K562 (cell line): ENCODE results near the gene NINL. TPM values are rescaled to one million over a fixed set of nuclear protein-coding genes. Genes with fewer than 3 reads are reported as not detected.

Experiments used
- ELF2 ChIP-seq: fragments of 250-450 bp; sonication (Bioruptor Pico); IDR thresholded peaks from 2 replicates; pipeline ENCODE4 v1.5.0; 2021; ENCODE audit warnings: mild to moderate bottlenecking
- MBD1 ChIP-seq: fragments of 250-450 bp; sonication (Bioruptor Pico); IDR thresholded peaks from 2 replicates; pipeline ENCODE4 v1.8.0; 2022; ENCODE audit warnings: inconsistent platforms
- MCM2 ChIP-seq: fragments of 450-650 bp; IDR thresholded peaks from 2 replicates; pipeline ENCODE4 v1.6.1; 2017; ENCODE audit warnings: low read depth, mild to moderate bottlenecking
- MYBL2 ChIP-seq, 2 experiments: fragments of 450-650 bp in 1 of 2; sonication (generic) in 1 of 2; formaldehyde crosslinking in 1 of 2; IDR thresholded peaks; 2 replicates each; pipeline versions ENCODE4 v1.6.1 to v1.8.1; 2017 to 2022; ENCODE audit warnings: borderline replicate concordance in 1 of 2, inconsistent platforms in 1 of 2, low read depth in 1 of 2, mild to moderate bottlenecking in 1 of 2, missing genetic modification reagents in 1 of 2, moderate library complexity in 1 of 2
- POLR2A ChIP-seq: fragments of 450-650 bp; conservative IDR thresholded peaks from 2 replicates; pipeline ENCODE4 v1.6.1; 2016
- SFPQ ChIP-seq: fragments of 200-400 bp; formaldehyde crosslinking; IDR thresholded peaks from 2 replicates; pipeline ENCODE4 v1.6.1; 2017; ENCODE audit warnings: mild to moderate bottlenecking, low read depth, low read length, moderate library complexity
- SLC30A9 ChIP-seq: fragments of 250-450 bp; sonication (Bioruptor Pico); IDR thresholded peaks from 2 replicates; pipeline ENCODE4 v1.8.0; 2022; ENCODE audit warnings: mild to moderate bottlenecking, moderate library complexity
- TAL1 ChIP-seq: fragments of 450-650 bp; IDR thresholded peaks from 2 replicates; pipeline ENCODE4 v1.6.1; 2016; ENCODE audit warnings: mild to moderate bottlenecking
- ZBTB2 ChIP-seq: fragments of 450-650 bp; IDR thresholded peaks from 2 replicates; pipeline ENCODE4 v1.6.1; 2016; ENCODE audit warnings: antibody characterized with exemption
- ZEB2 ChIP-seq: fragments of 450-650 bp; IDR thresholded peaks from 2 replicates; pipeline ENCODE4 v1.6.1; 2016
- ZKSCAN8 ChIP-seq: fragments of 200-800 bp; sonication (Bioruptor generic); IDR thresholded peaks from 2 replicates; pipeline ENCODE4 v1.6.1; 2016; ENCODE audit warnings: missing genetic modification characterization, missing compliant biosample characterization
- ZMIZ1 ChIP-seq, 2 experiments: fragments of 150-350 bp in 1 of 2; IDR thresholded peaks; 2 replicates each; pipeline ENCODE4 v1.6.1; 2012 to 2016; ENCODE audit warnings: low read depth in 2 of 2, low read length in 2 of 2, mild to moderate bottlenecking in 1 of 2, moderate library complexity in 1 of 2
- ZNF217 ChIP-seq: sonication (generic); formaldehyde crosslinking; IDR thresholded peaks from 2 replicates; pipeline ENCODE4 v1.8.0; 2022; ENCODE audit warnings: mild to moderate bottlenecking, missing genetic modification reagents
- ZNF274 ChIP-seq: IDR thresholded peaks from 2 replicates; pipeline ENCODE4 v1.6.1; 2011; ENCODE audit warnings: low read depth, mild to moderate bottlenecking, low read length, moderate library complexity, borderline replicate concordance
- ZNF512 ChIP-seq: IDR thresholded peaks from 2 replicates; pipeline ENCODE4 v1.6.1; 2016; ENCODE audit warnings: missing genetic modification characterization, missing compliant biosample characterization
- ZNF76 ChIP-seq: fragments of 250-450 bp; sonication (Bioruptor Pico); IDR thresholded peaks from 2 replicates; pipeline ENCODE4 v1.4.0; 2020; ENCODE audit warnings: mild to moderate bottlenecking, moderate library complexity, borderline replicate concordance
- ZNF780A ChIP-seq: fragments of 250-450 bp; sonication (Bioruptor Pico); IDR thresholded peaks from 2 replicates; pipeline ENCODE4 v1.5.0; 2021; ENCODE audit warnings: mild to moderate bottlenecking
- polyA plus RNA-seq, 8 experiments: library from polyadenylated mRNA; depleted of rRNA in 4 of 8; stranded (reverse) in 5 of 8; unstranded in 3 of 8; fragments of >200 nt; fragmentation: Nextera tagmentation in 2 of 8; fragmentation: Illumina TruSeq in 1 of 8; extraction: Ambion mirVana in 2 of 8; extraction: Trizol in 1 of 8; gene quantifications; 2 replicates each; pipeline versions ENCODE4 v1.2.1 to v1.2.3, GENCODE V29; 2011 to 2014; ENCODE audit warnings: inconsistent platforms in 1 of 8, missing spikeins in 1 of 8
- total RNA-seq, 7 experiments: library from RNA; depleted of rRNA in 6 of 7; stranded (reverse); fragments of >200 nt in 6 of 7; fragmentation: Illumina TruSeq in 2 of 7; extraction: Trizol in 2 of 7; gene quantifications; 2 replicates each; pipeline versions ENCODE4 v1.2.1 to v1.2.3, GENCODE V29; 2011 to 2021; ENCODE audit warnings: low replicate concordance in 1 of 7

Gene NINL
- total and polyA plus RNA-seq, 9 of the 15 experiments (the other 6 are each of a cell fraction or from before 2014, with no cell fraction given): 0.03 to 0.22 (median 0.05) TPM; not detected in 5

GRCh38 chr20:25623736-25624499, 38.6 kb upstream of the NINL start, which contains the start of gene NANP (continued):
- TF ChIP-seq ZMIZ1 (IDR thresholded peaks at IDR 0.05; ENCODE audit: low read depth in 2 of 2, low read length in 2 of 2) (no peak), SFPQ (no peak), ZNF512 (tag) (no peak), ZBTB2 (peak; percentile 97), ZNF217 (CRISPR knock-in tag) (no peak), MBD1 (CRISPR knock-in tag) (no peak), ZNF274 (no peak), SLC30A9 (CRISPR knock-in tag) (no peak), ZKSCAN8 (CRISPR knock-in tag) (no peak), MYBL2 (IDR thresholded peaks at IDR 0.05; ENCODE audit: low read depth) (no peak), MYBL2 (CRISPR knock-in tag; IDR thresholded peaks at IDR 0.05; ENCODE audit: borderline replicate concordance) (no peak), TAL1 (no peak), ZEB2 (no peak), ZNF76 (peak; percentile 17; the same call in 1 of the 2 replicates), POLR2A (peak; percentile 92), ZNF780A (CRISPR knock-in tag) (no peak), MCM2 (no peak), ELF2 (no peak)
